Right forelimb (tissue), 1 donor: Measurements from ENCODE around the gene ARHGAP33.

Source experiments
- DNase-seq: peaks from one replicate; pipeline ENCODE4 v3.0.0-alpha.2; 2018

The ARHGAP33 gene

GRCh38 chr19:35740423-35741202 lies 34.8 kb upstream of the ARHGAP33 start:
- peak; percentile 98 for DNase-seq

GRCh38 chr19:35741203-35741515 lies 34.2 kb upstream of the ARHGAP33 start:
- DNase-seq, result no peak

GRCh38 chr19:35742121-35742724 lies 33.1 kb upstream of the ARHGAP33 start, which contains the start of gene IGFLR1:
Gene IGFLR1 (minus strand): TSS chr19:35742452. CDS start chr19:35741180, 1,272 bp downstream.
- DNase-seq, result no peak

GRCh38 chr19:35743640-35744429 lies 31.5 kb upstream of the ARHGAP33 start:
- DNase-seq, result no peak

- peak; percentile 94 for DNase-seq
Measured at GRCh38 chr19:35744430-35745327, 30.7 kb upstream of the ARHGAP33 start.

- DNase-seq, result peak; percentile 96
Measured at GRCh38 chr19:35745328-35746086, 29.9 kb upstream of the ARHGAP33 start, which contains the start of the genes PSENEN and U2AF1L4. Gene PSENEN (plus strand): TSS chr19:35745651. CDS start chr19:35745931, 280 bp downstream. Gene U2AF1L4 (minus strand): TSS chr19:35745418. CDS start chr19:35745391, 27 bp downstream.

- no peak for DNase-seq
Measured at GRCh38 chr19:35746087-35746462, 29.3 kb upstream of the ARHGAP33 start.

GRCh38 chr19:35746531-35746930 lies 28.8 kb upstream of the ARHGAP33 start:
- DNase-seq, result no peak

GRCh38 chr19:35748106-35749020 lies 27.0 kb upstream of the ARHGAP33 start, which contains the start of gene LIN37:
Gene LIN37 (plus strand): TSS chr19:35748576. CDS start chr19:35748725, 149 bp downstream.
- DNase-seq, result peak; percentile 99

GRCh38 chr19:35750167-35750566 lies 25.2 kb upstream of the ARHGAP33 start:
- DNase-seq, result no peak

- DNase-seq, result no peak
Measured at GRCh38 chr19:35751839-35752745, 23.3 kb upstream of the ARHGAP33 start.

- no peak for DNase-seq
Measured at GRCh38 chr19:35752746-35753350, 22.5 kb upstream of the ARHGAP33 start.

GRCh38 chr19:35753634-35754369 lies 21.6 kb upstream of the ARHGAP33 start:
- no peak for DNase-seq

GRCh38 chr19:35754370-35755130 lies 20.8 kb upstream of the ARHGAP33 start:
- no peak for DNase-seq

- no peak for DNase-seq
Measured at GRCh38 chr19:35755131-35755549, 20.2 kb upstream of the ARHGAP33 start.

GRCh38 chr19:35755550-35756376 lies 19.6 kb upstream of the ARHGAP33 start:
- DNase-seq, result peak; percentile 86
